ENCODE data around the gene UBR7.

DNA sequence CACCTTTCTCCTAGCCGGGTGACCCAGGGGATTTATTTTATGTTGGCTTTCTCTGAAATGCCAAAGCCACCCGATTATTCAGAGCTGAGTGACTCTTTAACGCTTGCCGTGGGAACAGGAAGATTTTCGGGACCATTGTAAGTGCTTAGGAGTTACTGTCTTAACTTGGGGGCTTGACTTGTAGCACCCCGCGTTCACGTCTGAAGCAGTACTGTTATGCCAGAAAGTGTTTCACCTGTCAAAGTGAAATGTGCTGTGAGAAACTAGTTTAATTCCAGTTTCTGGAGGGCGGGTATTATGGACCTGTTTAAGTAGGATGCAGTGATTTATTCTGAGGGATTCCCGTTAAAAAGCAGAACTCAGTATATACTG lies 21.7 kb upstream of the UBR7 start:
- TF ChIP-seq, protein P1, sequence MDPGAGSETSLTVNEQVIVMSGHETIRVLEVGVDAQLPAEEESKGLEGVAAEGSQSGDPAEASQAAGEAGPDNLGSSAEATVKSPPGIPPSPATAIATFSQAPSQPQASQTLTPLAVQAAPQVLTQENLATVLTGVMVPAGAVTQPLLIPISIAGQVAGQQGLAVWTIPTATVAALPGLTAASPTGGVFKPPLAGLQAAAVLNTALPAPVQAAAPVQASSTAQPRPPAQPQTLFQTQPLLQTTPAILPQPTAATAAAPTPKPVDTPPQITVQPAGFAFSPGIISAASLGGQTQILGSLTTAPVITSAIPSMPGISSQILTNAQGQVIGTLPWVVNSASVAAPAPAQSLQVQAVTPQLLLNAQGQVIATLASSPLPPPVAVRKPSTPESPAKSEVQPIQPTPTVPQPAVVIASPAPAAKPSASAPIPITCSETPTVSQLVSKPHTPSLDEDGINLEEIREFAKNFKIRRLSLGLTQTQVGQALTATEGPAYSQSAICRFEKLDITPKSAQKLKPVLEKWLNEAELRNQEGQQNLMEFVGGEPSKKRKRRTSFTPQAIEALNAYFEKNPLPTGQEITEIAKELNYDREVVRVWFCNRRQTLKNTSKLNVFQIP (CRISPR knock-in tag; IDR thresholded peaks at IDR 0.05; ENCODE audit: borderline replicate concordance, low read depth): no peak
- TF ChIP-seq ZC3H10 (CRISPR knock-in tag; IDR thresholded peaks at IDR 0.05) (no peak), ZNF565 (CRISPR knock-in tag; conservative IDR thresholded peaks at IDR 0.05; ENCODE audit: low read depth) (no peak), OSR1 (CRISPR knock-in tag; IDR thresholded peaks at IDR 0.05) (no peak), ZFP30 (CRISPR knock-in tag; IDR thresholded peaks at IDR 0.05) (no peak), ZFP3 (CRISPR knock-in tag; IDR thresholded peaks at IDR 0.05) (no peak), ARNTL (CRISPR knock-in tag; IDR thresholded peaks at IDR 0.05; ENCODE audit: borderline replicate concordance, low read depth) (no peak), CSDC2 (CRISPR knock-in tag; IDR thresholded peaks at IDR 0.05) (no peak), GLIS3 (CRISPR knock-in tag; IDR thresholded peaks at IDR 0.05) (no peak), SNAI2 (CRISPR knock-in tag; IDR thresholded peaks at IDR 0.05) (no peak), PPARA (CRISPR knock-in tag; IDR thresholded peaks at IDR 0.05; ENCODE audit: borderline replicate concordance) (no peak)
- TF ChIP-seq, protein P2, sequence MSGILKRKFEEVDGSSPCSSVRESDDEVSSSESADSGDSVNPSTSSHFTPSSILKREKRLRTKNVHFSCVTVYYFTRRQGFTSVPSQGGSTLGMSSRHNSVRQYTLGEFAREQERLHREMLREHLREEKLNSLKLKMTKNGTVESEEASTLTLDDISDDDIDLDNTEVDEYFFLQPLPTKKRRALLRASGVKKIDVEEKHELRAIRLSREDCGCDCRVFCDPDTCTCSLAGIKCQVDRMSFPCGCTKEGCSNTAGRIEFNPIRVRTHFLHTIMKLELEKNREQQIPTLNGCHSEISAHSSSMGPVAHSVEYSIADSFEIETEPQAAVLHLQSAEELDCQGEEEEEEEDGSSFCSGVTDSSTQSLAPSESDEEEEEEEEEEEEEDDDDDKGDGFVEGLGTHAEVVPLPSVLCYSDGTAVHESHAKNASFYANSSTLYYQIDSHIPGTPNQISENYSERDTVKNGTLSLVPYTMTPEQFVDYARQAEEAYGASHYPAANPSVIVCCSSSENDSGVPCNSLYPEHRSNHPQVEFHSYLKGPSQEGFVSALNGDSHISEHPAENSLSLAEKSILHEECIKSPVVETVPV (CRISPR knock-in tag; IDR thresholded peaks at IDR 0.05): no peak
- TF ChIP-seq, protein P3, sequence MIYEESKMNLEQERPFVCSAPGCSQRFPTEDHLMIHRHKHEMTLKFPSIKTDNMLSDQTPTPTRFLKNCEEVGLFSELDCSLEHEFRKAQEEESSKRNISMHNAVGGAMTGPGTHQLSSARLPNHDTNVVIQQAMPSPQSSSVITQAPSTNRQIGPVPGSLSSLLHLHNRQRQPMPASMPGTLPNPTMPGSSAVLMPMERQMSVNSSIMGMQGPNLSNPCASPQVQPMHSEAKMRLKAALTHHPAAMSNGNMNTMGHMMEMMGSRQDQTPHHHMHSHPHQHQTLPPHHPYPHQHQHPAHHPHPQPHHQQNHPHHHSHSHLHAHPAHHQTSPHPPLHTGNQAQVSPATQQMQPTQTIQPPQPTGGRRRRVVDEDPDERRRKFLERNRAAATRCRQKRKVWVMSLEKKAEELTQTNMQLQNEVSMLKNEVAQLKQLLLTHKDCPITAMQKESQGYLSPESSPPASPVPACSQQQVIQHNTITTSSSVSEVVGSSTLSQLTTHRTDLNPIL (CRISPR knock-in tag; IDR thresholded peaks at IDR 0.05; ENCODE audit: low read depth): no peak
- TF ChIP-seq, protein P4, sequence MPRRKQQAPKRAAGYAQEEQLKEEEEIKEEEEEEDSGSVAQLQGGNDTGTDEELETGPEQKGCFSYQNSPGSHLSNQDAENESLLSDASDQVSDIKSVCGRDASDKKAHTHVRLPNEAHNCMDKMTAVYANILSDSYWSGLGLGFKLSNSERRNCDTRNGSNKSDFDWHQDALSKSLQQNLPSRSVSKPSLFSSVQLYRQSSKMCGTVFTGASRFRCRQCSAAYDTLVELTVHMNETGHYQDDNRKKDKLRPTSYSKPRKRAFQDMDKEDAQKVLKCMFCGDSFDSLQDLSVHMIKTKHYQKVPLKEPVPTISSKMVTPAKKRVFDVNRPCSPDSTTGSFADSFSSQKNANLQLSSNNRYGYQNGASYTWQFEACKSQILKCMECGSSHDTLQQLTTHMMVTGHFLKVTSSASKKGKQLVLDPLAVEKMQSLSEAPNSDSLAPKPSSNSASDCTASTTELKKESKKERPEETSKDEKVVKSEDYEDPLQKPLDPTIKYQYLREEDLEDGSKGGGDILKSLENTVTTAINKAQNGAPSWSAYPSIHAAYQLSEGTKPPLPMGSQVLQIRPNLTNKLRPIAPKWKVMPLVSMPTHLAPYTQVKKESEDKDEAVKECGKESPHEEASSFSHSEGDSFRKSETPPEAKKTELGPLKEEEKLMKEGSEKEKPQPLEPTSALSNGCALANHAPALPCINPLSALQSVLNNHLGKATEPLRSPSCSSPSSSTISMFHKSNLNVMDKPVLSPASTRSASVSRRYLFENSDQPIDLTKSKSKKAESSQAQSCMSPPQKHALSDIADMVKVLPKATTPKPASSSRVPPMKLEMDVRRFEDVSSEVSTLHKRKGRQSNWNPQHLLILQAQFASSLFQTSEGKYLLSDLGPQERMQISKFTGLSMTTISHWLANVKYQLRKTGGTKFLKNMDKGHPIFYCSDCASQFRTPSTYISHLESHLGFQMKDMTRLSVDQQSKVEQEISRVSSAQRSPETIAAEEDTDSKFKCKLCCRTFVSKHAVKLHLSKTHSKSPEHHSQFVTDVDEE (CRISPR knock-in tag; IDR thresholded peaks at IDR 0.05): no peak

All from SK-N-SH treated with all-trans-retinoic acid at 6 μM for 48 hours (cell line).